HG02840 (cell line): ENCODE measurements around the gene ADGRD1.
"Not testable (repeated sequence)": the region's sequence is repeated elsewhere in the genome, so short reads cannot be mapped to it uniquely, and the experiment has no call there.

ENCODE experiments used
- ATAC-seq: cut with Tn5 transposase; IDR thresholded peaks from one replicate; pipeline ENCODE4 v1.9.1; 2021; ENCODE audit warnings: mild to moderate bottlenecking, moderate library complexity, moderate number of reproducible peaks; ENCODE audit not compliant: unreplicated experiment, low FRiP score

Gene ADGRD1

GRCh38 chr12:131128556-131128955 lies 174.8 kb downstream of the ADGRD1 start:
- no peak for ATAC-seq

GRCh38 chr12:131128966-131129619 lies 175.4 kb downstream of the ADGRD1 start:
- not testable (repeated sequence) for ATAC-seq

GRCh38 chr12:131129839-131130238 lies 176.1 kb downstream of the ADGRD1 start:
- no peak for ATAC-seq

GRCh38 chr12:131130311-131130911 lies 176.7 kb downstream of the ADGRD1 start:
- ATAC-seq = no peak

GRCh38 chr12:131131077-131131807 lies 177.5 kb downstream of the ADGRD1 start:
- ATAC-seq = no peak

GRCh38 chr12:131131808-131132117 lies 178.1 kb downstream of the ADGRD1 start:
- no peak for ATAC-seq

- no peak for ATAC-seq
Measured at GRCh38 chr12:131132118-131132892, 178.6 kb downstream of the ADGRD1 start.

GRCh38 chr12:131133015-131133905 lies 179.6 kb downstream of the ADGRD1 start:
- no peak for ATAC-seq

GRCh38 chr12:131133994-131134393 lies 180.3 kb downstream of the ADGRD1 start:
- no peak for ATAC-seq

- ATAC-seq = no peak
Measured at GRCh38 chr12:131134523-131135310, 181.0 kb downstream of the ADGRD1 start.

- ATAC-seq = no peak
Measured at GRCh38 chr12:131135311-131135785, 181.6 kb downstream of the ADGRD1 start.

GRCh38 chr12:131135786-131136538 lies 182.3 kb downstream of the ADGRD1 start:
- no peak for ATAC-seq

- no peak for ATAC-seq
Measured at GRCh38 chr12:131136539-131136872, 182.8 kb downstream of the ADGRD1 start.

- ATAC-seq = no peak
Measured at GRCh38 chr12:131137009-131137835, 183.5 kb downstream of the ADGRD1 start.

GRCh38 chr12:131137836-131138637 lies 184.3 kb downstream of the ADGRD1 start:
- ATAC-seq = no peak

GRCh38 chr12:131138638-131139362 lies 185.1 kb downstream of the ADGRD1 start:
- ATAC-seq = no peak
